ENCODE data around the gene ASAP3. TPM values are rescaled to one million over a fixed set of nuclear protein-coding genes. Genes with fewer than 3 reads are reported as not detected.

ASAP3 gene
- total RNA-seq, 1 experiment from 2014 or later, result 17.6 TPM

DNA sequence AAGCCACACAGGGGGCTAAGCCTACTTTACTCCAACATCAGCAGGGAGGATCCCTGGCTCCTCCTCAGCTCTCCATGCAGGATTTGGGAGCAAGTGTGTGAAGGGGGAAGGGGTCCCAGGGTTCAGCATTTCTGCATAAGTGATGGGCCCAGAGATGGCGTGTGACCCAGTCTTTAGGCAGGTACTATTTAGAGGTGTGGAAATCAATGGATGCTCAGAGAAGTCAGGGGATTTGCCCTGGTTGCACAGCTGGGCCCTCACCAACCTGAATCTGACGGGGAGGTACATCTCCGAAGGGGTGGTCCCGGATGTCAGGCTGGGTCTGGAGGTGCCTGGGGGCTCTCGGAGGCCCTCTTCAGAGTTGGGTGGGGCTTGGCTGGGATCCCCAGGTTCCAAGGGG, 52.5 kb downstream of the ASAP3 start:
- TF ChIP-seq EZH2 (IDR thresholded peaks at IDR 0.05; ENCODE audit: low read depth), result no peak
- TF ChIP-seq, protein P1, sequence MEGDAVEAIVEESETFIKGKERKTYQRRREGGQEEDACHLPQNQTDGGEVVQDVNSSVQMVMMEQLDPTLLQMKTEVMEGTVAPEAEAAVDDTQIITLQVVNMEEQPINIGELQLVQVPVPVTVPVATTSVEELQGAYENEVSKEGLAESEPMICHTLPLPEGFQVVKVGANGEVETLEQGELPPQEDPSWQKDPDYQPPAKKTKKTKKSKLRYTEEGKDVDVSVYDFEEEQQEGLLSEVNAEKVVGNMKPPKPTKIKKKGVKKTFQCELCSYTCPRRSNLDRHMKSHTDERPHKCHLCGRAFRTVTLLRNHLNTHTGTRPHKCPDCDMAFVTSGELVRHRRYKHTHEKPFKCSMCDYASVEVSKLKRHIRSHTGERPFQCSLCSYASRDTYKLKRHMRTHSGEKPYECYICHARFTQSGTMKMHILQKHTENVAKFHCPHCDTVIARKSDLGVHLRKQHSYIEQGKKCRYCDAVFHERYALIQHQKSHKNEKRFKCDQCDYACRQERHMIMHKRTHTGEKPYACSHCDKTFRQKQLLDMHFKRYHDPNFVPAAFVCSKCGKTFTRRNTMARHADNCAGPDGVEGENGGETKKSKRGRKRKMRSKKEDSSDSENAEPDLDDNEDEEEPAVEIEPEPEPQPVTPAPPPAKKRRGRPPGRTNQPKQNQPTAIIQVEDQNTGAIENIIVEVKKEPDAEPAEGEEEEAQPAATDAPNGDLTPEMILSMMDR (conservative IDR thresholded peaks at IDR 0.05), result no peak
- no peak for DNase-seq
- no peaks in the 10 kb centered on the region for H3K79me2 ChIP-seq (ENCODE audit: low read depth)
- H3K36me3 ChIP-seq (ENCODE audit: low read depth), result no peaks in the 10 kb centered on the region
- H3F3A ChIP-seq (ENCODE audit: insufficient read depth, low read depth), result no peaks in the 10 kb centered on the region
- no peaks in the 10 kb centered on the region for H3K4me1 ChIP-seq (replicated peaks; ENCODE audit: insufficient read depth)
- ChIA-PET POLR2A (ENCODE audit: unreplicated experiment) (no interaction called here), CTCF (no interaction called here)
- no peak overlapping the region for H3K4me3 ChIP-seq
- no peaks in the 10 kb centered on the region for H3K9me3 ChIP-seq (ENCODE audit: insufficient read depth, low read depth)
- H4K20me1 ChIP-seq (ENCODE audit: insufficient read depth), result no peaks in the 10 kb centered on the region
- intact Hi-C loops (cut with micrococcal nuclease; ENCODE audit: unreplicated experiment), result no loop called here
- H3K4me2 ChIP-seq, result no peak overlapping the region
- no peak overlapping the region for H3K27ac ChIP-seq
- H3K9me2 ChIP-seq (ENCODE audit: insufficient read depth), result no peaks in the 10 kb centered on the region
- no peak overlapping the region for H2AFZ ChIP-seq
- no TSS peak for BruUV-seq (replicated peaks)
- H3K27me3 ChIP-seq (ENCODE audit: insufficient read depth, low read depth), result no peaks in the 10 kb centered on the region

- Histone ChIP-seq H4K20me1 (ENCODE audit: insufficient read depth) (no peaks in the 10 kb centered on the region), H3K9me3 (ENCODE audit: insufficient read depth, low read depth) (no peaks in the 10 kb centered on the region), H2AFZ (no peak overlapping the region), H3K4me2 (no peak overlapping the region), H3K36me3 (ENCODE audit: low read depth) (no peaks in the 10 kb centered on the region), H3K4me1 (replicated peaks; ENCODE audit: insufficient read depth) (no peaks in the 10 kb centered on the region), H3K4me3 (no peak overlapping the region), H3K27ac (no peak overlapping the region), H3K27me3 (ENCODE audit: insufficient read depth, low read depth) (no peaks in the 10 kb centered on the region), H3F3A (ENCODE audit: insufficient read depth, low read depth) (no peaks in the 10 kb centered on the region), H3K9me2 (ENCODE audit: insufficient read depth) (no peaks in the 10 kb centered on the region), H3K79me2 (ENCODE audit: low read depth) (no peaks in the 10 kb centered on the region)
- BruUV-seq (replicated peaks), result no TSS peak
- ChIA-PET POLR2A (ENCODE audit: unreplicated experiment) (no interaction called here), CTCF (no interaction called here)
- intact Hi-C loops (cut with micrococcal nuclease; ENCODE audit: unreplicated experiment), result no loop called here
- TF ChIP-seq, protein P1 (conservative IDR thresholded peaks at IDR 0.05), result no peak
- TF ChIP-seq EZH2 (IDR thresholded peaks at IDR 0.05; ENCODE audit: low read depth), result no peak
- DNase-seq, result no peak
These were observed 53.2 kb downstream of the ASAP3 start for GRCh38 chr1:23430803-23431202.

DNA sequence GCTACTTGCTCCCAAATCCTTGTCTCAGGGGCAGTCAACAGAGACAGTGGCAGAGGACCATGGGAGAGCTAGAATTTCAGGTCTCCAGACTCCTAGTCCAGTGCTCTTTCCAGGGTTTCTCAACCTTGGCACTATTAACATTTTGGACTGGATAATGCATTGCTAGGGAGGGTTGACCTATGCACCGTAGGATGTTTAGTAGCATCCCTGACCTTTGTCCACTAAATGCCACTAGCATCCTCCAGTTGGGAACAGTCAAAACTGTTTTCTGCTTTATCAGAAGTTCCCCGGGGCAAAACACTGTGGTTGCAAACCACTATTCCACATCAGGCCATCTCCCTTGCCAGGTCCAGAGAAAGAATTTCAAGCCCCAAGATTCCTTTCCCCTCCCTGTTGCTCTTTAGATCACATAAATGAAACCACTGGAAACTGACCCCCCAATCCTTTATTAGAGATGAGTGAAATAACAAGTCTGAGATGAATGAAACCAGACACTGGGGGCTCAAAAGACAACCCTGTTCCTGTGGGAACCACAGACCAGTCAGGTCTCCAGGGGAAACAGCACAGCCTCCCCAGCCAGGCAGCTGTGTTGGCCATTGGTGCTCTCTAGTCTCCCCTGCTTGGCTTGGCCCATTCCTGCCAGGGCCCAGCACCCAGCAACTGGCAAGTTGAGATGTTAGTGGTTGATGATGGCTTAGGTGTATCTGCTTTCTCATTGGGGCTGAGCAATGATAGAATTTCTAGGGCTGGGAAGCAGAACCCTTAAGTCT, 55.7 kb downstream of the ASAP3 start:
- Histone ChIP-seq H3K4me1 (replicated peaks; ENCODE audit: insufficient read depth) (no peaks in the 10 kb centered on the region), H2AFZ (no peak overlapping the region), H3K9me2 (ENCODE audit: insufficient read depth) (no peaks in the 10 kb centered on the region), H3F3A (ENCODE audit: insufficient read depth, low read depth) (no peaks in the 10 kb centered on the region), H4K20me1 (ENCODE audit: insufficient read depth) (no peaks in the 10 kb centered on the region), H3K27me3 (ENCODE audit: insufficient read depth, low read depth) (no peaks in the 10 kb centered on the region), H3K4me2 (no peak overlapping the region), H3K4me3 (no peak overlapping the region), H3K36me3 (ENCODE audit: low read depth) (no peaks in the 10 kb centered on the region), H3K9me3 (ENCODE audit: insufficient read depth, low read depth) (no peaks in the 10 kb centered on the region), H3K27ac (no peak overlapping the region), H3K79me2 (ENCODE audit: low read depth) (no peaks in the 10 kb centered on the region)
- CTCF ChIA-PET, result no interaction called here
- POLR2A ChIA-PET (ENCODE audit: unreplicated experiment), result no interaction called here
- intact Hi-C loops (cut with micrococcal nuclease; ENCODE audit: unreplicated experiment), result no loop called here
- no peak for DNase-seq
- no TSS peak for BruUV-seq (replicated peaks)
- no peak for TF ChIP-seq EZH2 (IDR thresholded peaks at IDR 0.05; ENCODE audit: low read depth)
- TF ChIP-seq, protein P1 (conservative IDR thresholded peaks at IDR 0.05), result no peak
